ENCODE results near the gene PTK6.
"Not testable (repeated sequence)": the region's sequence is repeated elsewhere in the genome, so short reads cannot be mapped to it uniquely, and the experiment has no call there.

PTK6 gene

DNA sequence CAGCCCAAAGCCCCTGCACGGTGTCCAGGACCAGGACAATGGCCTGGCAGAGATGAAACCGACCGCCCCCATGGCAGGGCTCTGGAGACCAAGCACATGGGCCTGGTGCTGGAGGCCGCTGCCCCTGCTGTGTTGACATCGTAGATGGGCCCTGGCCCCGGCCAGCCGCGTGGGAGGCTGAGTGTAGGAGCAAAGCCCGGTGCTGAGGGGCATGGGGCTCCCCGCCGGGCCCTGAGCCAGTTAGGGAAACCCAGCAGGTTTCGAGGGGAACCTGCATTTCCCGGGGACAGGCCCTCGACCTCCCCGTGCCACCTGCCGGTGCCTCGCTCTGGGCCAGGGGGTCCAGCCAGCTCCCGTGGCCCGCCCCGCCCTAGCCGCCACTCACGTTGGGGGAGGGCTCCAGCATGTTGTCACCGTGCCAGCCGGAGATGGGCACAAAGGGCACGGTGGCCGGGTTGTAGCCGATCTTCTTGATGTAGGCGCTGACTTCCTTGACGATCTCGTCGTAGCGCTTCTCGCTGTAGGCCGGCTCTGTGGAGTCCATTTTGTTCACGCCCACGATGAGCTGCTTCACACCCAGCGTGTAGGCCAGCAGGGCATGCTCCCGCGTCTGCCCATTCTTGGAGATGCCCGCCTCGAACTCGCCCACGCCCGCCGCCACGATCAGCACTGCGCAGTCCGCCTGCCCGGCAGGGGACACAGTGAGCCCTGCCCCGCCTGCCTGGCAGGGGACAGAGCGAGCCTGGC, 42.6 kb downstream of the PTK6 start:
- DNase-seq (ENCODE audit: low read depth in 2 of 2): no peak

- no peak for DNase-seq (ENCODE audit: low read depth in 2 of 2)
These were observed 43.1 kb downstream of the PTK6 start for GRCh38 chr20:63494084-63494419.

GRCh38 chr20:63493563-63494020, 43.6 kb downstream of the PTK6 start:
- DNase-seq (ENCODE audit: low read depth in 2 of 2): no peak

GRCh38 chr20:63492982-63493381, 44.2 kb downstream of the PTK6 start:
- no peak for DNase-seq (ENCODE audit: low read depth in 2 of 2)

GRCh38 chr20:63492518-63492917, 44.7 kb downstream of the PTK6 start:
- DNase-seq (ENCODE audit: low read depth in 2 of 2): no peak

DNA sequence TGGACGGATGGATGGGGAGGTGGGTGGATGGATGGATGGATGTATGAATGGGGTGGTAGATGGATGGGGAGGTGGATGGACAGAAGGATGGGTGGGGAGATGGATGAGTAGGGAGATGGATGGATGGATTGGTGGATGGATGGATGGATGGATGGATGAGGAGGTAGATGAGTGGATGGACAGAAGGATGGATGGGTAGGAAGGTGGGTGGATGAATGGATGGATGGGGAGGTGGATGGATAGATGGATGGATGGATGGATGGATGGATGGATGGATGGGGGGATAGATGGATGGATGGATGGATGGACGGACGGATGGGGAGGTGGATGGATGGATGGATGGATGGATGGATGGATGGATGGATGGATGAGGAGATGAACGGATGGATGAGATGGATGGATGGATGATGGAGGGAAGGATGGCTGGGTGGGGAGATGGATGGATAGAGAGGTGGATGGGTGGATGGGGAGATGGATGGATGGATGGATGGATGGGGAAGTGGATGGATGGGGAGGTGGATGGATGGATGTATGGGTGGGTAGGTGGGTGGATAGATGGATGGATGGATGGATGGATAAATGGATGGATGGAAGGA, 45.4 kb downstream of the PTK6 start:
- DNase-seq (ENCODE audit: low read depth in 2 of 2): no peak

DNA sequence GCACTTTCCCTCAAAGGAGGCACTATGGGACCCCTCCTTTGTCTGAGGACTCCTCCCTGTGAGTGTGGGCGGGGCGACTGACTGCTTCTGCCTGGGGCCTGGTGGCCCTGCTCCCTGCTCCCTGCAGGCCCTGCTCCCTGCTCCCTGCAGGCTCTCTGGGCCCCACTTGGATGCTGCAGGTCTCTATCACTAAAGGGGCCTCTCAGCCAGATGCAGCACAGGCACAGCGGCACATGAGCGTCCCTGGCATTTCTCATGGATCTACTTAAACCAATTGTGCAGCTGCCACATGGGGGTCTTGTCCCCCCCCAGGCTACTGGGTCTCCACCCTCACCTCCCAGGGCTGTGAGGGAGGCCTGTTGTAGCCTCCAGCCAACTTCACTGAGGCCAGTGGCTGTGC, 46.1 kb downstream of the PTK6 start:
- no peak for DNase-seq (ENCODE audit: low read depth in 2 of 2)

DNA sequence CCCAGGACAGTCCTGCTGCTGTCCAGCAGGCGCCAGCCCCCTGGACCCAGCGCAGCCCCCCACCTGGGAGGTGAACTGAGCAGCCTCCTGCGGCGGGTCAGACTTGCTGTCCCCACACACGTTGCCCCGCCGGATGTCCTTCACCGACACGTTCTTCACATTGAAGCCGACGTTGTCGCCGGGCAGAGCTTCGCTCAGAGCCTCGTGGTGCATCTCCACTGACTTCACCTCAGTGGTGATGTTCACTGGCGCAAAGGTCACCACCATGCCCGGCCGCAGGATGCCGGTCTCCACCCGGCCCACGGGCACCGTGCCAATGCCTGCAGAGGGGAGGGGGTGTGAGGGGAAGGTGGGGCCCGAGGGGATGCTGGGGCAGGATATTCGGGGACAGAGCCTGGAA, 46.8 kb downstream of the PTK6 start:
- DNase-seq (ENCODE audit: low read depth in 2 of 2): no peak

- no peak for DNase-seq (ENCODE audit: low read depth in 2 of 2)
These were observed 48.6 kb downstream of the PTK6 start for GRCh38 chr20:63488315-63489251.

- no peak for DNase-seq (ENCODE audit: low read depth in 2 of 2)
These were observed 49.4 kb downstream of the PTK6 start for GRCh38 chr20:63487781-63488241.

DNA sequence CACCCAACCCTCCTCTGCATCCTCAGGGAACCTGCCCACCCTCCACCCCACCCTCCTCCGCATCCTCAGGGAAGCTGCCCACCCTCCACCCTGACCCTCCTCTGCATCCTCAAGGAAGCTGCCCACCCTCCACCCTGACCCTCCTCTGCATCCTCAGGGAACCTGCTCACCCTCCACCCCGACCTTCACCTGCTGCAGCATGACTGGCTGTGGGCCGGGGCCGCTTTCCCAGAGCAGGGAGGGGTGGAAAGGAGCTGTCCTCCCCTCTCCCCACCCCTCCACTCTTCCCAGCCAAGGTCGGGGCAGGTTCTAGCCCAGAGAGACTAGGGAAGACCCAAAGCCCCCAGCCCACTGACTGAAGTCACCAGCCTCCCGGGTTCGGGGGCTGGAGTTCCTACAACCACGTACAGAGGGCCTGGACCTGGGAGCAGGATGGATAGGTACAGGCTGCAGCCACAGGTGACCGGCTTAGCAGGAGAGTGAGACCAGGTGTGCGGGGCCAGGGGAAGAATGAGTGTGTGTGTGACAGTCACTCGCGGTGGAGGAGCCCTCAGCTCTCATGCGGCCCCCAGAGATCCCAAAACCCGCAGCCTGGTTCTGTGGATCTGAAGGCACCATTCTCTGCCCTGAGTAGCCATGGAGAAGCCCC, 49.9 kb downstream of the PTK6 start:
- DNase-seq (ENCODE audit: low read depth in 2 of 2): no peak

- DNase-seq (ENCODE audit: low read depth in 2 of 2): no peak
These were observed 50.8 kb downstream of the PTK6 start for GRCh38 chr20:63486300-63486855.

DNA sequence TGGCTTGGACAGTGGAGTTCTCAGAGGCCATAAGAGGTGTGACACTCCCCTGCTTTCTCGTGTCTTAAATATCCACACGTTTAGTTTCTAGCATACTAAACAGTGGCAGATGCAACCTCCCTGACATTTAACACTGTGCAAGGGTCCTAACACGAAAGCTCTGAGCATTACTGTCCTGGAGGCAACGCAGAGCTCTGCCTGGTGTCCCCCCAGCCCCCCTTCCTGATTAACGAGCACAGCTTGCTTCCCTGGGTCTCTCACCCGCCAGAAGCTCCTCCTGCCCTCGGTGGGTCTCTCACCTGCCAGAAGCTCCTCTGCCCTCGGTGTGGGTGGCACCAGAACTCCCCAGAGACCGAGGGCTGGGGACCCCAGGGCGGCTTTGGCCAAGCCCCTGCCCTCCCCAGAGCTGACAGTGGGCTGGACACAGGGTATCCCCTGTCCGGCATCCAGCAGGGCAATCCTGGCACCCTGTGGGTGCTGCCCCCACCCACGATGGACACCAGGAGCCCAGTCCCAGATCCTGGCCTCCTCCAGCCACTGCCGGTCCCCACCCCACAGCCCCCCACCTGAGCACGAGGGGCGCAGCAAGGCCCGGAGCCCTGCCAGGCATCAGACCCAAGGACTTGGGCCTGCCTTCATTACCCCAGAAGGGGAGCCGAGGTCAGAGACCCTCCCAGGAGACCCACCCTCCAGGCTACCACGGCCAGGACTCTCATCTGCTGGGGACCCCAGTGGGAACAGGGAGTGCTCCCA, 52.3 kb downstream of the PTK6 start:
- no peak for DNase-seq (ENCODE audit: low read depth in 2 of 2)

DNA sequence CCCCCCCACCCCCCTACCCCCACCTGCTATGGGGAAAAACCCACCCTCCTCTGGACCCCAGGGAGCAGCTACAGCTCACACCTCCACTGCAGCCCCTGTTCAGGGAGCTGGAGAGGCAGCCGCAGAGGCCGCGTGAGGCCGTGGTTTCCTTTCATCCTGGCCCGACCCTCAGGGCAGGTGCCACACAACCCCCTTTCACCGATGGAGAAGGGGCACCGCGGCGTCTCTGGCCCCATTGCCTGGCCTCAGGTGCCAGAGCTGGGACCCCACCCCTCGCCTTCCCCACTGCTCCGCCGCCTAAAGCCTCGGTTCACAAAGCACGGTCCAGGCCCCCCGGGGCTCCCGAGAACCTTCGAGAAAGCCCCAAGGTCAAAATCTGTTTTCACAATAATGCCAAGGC, 52.9 kb downstream of the PTK6 start:
- no peak for DNase-seq (ENCODE audit: low read depth in 2 of 2)

GRCh38 chr20:63483834-63484233, 53.3 kb downstream of the PTK6 start:
- no peak for DNase-seq (ENCODE audit: low read depth in 2 of 2)

DNA sequence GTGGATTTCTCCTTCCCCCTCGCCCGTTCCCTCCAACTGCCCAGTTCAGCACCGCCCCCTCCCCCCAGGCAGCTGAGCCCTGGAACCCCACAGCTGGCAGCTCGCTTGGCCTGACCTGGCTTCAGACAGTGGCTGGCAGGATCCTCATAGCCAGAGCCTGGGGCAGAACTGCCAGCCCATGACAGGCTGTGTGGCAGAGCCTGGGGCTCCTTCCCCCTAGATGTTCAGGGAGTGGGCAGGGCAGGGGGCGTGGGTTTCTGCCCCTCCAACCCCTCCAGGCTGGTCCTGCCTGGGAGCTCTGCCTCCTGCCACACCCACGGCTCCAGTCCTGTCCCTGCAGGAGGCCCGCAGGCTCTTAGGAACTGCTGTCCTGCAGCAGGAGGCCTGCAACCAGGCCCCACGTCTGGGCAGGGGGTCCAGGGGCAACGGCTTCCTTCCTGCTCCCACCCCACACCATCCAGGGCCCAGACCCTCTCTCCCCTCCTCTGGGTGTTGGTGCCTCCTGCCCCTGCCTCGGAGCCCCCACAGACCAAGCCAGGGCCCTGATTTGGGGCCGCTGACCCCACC, 55.1 kb downstream of the PTK6 start:
- DNase-seq (ENCODE audit: low read depth in 2 of 2): no peak

DNA sequence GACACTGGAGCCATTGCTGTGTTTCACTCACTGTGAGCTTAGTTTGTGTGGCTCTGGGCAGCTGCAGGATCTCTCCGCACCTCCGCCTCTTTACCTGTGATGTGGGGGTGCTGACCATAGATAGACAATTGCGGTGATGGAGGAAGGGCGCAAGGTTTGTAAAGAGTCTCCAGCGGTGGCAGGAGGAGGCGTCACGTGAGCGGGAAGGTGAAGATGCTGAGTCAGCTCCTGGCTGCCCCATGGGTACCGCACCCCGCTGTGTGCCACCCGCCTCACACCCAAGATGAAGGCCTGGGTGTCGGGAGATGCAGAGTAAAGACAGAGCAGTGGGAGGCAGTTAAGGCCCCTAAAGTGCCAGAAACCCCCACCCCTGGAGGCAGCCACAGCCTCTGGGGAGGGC, 55.7 kb downstream of the PTK6 start:
- no peak for DNase-seq (ENCODE audit: low read depth in 2 of 2)

- DNase-seq (ENCODE audit: low read depth in 2 of 2): not testable (repeated sequence)
These were observed 57.3 kb downstream of the PTK6 start for GRCh38 chr20:63479695-63480419.

DNA sequence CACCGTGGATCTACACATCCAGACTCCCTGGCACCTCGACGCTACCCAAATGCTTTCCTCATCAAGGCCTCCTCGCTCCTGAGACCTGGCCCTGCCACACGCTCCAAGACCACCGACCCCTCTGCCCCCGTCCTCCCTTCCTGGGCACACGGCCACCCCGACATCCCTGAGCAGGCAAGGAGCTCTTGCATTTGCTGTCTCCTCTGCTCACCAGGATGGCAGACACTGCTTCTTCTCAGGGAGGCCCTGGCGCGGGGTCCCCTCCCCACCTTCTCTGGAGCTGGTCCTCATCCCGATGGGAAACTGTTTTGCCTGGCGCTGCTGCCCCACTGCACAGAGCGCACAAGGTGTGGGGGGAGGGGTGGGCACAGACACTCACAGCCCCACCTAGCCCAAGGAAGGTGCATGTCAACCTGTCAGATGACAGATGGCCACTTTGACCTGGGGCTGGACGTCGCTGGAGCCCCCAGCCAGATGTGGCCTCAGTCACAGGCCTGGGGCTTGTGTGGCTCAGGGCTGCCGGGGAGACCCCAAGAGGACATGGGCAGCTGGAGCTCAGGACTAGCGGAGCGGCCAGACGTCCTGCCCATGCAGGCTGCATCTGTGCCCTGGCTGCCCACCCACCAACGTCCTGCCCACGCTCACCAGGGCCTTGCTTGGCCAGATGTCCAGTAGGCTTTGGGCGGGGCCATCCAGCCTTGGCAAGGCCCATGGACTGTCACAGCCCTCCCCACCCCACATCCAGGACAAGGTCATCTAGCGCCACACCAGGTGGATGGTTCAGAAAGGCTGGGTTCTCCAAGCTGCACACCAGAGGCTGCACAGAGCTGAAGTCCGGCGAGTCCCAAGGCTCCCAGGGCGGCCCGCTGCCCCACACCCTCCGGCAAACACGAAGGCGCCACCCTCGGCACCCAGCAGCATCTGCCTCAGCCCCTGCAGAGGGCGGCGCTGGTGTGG, 58.6 kb downstream of the PTK6 start:
- no peak for DNase-seq (ENCODE audit: low read depth in 2 of 2)

Measured in activated CD8-positive, alpha-beta memory T cell treated with anti-CD3 and anti-CD28 coated beads for 4 hours (primary cell).